ENCODE data around the gene DNASE1L1. TPM values are rescaled to one million over a fixed set of nuclear protein-coding genes. Genes with fewer than 3 reads are reported as not detected.

Gene DNASE1L1
- polyA plus RNA-seq, 5 donors = 9.3 to 12.4 (median 10.5) TPM

DNA sequence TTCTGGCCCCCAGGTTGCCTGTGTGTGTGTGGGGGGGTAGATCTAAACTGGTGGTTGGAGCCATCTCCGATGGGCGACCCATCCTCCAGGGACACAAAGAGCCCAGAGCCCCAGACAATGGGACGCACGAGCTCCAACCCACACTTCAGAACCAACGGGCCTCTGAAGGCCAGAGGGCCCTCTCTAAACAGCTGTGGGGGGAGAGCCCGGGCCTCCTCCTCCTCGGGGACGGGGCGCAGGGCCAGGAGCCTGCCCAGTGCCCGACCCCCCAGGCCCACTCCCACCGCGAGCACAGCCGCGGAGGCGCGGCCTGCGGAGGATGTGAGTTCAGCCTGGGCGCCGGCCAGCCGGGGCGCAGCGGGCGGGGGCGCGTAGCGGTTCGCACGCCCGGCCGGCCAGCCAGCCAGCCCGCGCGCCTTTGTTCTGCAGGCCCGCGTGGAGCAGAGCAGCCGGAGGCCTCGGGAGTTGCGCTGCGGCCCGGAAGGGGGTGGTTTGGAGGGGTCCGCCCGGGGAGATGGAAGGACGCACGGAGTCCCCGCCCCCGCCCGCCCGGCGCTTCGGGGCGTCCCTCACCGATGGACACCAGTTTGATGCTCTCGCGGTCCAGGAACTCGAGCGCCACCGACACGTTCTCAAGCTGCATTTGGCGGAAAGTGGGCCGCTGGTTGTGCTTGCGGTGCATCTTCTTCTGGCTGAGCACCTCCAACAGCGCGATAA is 38.6 kb downstream of the DNASE1L1 start:
- DNase-seq = no peak

DNA sequence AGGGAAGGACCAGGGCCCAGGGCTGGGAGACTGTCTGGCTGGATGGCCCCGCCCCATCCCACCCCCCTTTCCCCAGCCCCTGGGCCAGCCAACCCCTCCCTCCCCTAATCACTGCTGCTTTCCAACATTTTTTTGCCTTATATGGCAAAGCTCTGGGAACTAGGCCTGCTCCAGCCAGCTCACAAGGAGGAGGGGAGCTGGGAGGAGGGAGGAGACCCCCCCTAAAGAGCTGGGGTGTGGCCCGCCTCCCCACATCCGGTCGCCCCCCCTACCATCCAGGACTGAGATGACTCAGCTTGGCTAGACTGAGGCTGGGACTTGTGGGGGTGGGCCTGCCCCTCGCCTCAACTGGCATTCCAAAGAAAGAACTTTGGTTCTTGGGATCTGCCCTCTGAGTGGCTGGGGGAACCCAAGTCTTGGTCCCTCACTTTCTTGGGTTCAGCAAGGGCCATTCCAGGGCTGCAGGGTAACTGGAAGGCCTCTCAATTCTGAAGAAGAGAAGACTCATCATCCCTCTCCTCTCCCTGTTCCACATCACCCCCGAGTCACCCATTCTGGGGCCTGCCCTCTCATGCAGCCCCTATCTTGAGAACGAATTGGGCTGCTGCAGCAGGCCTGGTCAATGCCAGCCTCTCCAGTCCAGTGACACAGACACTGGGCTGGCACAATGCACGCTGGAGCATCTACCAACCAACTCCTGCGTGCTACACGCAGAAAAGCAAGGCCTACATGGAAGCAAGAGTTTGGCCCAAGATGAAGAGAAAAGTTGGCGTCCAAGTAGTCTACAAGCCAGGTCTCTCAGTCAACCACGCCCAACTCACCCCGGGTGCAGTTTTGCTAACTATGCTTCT is 39.4 kb downstream of the DNASE1L1 start:
- peak; percentile 88 to 91 for DNase-seq

DNA sequence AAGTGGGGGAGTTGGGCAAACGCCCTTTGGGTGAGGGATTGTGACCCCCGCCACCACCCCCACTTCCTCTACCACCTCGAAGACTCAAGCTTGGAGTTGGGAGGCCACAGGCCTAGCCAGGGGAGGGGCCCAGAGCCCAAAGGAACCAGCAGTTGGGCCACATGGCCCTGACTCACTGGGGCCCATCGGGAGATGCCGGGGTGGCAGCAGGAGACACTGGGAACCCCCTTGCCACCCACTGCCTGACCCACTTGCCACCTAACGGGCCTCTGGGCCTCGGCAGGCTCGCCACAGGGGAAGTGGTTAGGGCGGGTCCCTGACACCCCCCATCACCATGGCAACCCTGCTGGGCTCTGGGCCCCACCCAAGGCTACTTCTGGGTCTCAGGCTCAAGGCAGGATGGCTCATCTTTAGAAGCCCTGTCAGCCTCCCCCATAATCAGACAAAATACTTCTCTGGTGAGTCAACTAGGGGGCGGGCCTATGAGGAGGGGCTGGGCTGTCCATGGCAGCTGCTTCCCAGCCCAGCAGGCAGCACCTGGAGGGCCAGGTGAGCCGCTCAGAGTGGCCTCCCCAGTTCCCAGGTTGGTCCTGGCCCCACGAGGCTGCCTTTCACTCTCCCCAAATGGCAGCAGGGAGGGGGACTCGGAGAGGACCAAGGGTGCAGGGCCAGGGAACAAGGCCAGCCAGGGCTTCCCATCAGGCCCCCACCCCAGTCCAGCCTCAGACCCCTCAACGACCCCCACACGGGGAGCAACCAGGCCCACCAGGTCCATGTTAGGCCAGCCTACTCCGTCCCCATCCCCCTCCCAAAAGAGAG is 40.2 kb downstream of the DNASE1L1 start:
- DNase-seq = no peak

DNA sequence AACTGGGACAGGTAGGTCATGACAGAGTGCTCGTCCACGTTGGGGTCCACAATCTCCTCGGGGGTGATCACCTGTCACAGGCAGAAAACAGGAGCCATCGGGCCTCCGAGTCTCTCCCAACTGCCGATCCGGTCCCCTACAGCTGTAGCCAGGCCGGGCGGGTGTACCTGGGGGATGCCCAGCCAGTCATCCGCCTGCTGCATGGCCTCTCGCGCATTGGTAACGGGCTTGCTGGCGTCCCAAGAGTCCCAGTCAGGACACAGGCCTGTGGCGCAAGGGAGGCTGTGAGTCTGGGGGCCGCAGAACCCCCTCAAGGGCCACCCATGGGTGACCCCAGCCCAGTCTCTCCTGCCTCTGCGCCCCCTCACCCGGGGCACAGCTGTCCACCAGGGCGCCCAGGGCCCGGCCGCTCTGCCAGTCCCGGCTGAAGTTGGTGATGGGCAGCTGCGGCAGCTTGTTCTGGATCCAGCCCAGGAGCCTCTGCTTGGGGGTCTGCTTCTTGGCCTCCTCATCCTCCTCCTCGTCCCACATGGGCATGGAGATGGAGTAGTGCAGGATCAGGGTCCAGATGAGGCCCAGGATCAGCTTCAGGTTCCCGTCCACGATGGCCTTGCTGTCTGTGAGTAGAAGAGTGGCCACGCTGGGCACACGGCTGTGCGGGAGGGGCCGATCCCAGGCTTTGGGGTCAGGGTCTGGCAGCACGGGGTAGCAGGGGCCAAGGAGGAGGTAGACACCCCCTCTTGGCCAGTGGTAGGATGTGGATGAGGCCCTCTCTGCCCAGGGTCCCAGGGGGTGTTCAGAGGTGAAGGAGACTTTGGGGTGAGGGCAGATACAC is 41.4 kb downstream of the DNASE1L1 start:
- DNase-seq = no peak

DNA sequence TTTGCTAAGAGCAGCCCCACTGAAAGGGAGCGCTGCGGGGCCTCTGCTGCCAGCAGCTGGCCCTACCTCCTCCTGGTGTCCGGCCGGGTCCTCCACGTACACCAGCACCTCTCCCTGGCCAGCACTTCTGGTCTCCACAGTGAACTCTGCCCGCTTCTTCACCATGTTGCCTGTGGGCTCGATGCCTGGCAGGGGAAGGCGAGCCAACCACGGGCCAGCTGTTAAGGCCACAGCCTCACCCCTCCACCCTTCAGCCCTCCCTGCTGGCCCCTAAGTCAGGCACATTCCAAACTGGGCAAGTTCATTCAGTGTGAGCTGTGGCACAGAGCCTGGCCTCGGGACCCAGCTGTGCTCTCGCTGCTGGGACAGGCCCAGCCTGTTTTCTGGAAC is 42.4 kb downstream of the DNASE1L1 start:
- DNase-seq = no peak

DNA sequence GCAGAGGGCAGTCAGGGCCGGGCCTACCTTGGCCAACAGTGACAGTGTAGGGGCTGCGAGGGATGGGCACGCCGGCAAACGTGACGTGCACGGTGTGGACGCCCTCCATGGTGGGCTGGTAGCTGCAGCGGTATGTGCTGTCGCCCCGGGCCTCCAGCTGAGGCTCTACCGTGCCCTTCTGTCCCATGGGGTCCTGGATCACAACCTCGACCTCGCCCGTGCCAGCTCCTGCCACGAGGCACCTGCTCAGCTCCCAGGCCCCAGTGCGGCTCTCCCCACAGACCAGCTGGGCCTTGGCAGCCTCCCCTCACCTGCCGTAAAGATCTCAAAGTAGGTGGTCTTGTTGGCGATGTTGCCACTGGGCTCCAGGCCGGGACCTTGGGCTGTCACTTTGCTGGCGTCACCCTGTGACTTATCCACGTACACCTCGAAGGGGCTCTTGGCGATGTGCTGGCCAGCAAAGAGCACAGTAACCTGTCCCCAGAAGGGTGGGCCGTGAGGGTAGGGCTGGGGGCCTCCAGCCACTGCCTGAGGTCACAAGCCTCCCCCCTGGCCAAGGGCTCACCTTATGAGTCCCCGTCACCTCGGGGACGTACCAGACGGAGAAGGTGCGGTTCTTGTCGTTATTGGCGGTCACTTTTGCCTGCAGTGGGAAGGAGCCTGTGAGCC is 42.9 kb downstream of the DNASE1L1 start:
- no peak for DNase-seq

DNA sequence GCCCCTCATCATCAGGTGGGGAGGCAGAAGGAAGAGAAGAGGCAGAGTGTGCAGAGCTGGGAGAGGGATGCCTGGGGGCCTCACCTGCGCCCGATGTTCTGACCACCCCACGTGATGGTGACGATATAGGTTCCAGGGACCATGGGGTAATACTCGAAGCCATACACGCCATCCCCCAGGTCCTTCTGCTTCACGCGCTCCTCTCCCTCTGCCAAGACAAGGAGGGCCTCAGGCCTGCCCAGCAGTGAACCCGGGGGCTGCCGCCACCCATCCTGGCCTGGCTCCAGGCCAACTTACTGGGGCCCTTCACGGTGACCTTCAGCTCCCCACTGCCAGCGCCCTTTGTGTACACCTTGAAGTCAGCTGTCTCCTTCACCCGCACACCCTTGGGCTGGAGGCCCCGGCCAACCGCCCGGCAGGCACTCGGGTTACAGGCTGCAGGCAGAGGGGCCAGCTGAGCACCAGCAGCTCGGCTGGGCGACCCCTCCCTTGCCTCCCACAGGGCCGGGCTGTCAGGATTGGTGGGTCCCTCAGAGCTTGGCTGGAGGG is 43.9 kb downstream of the DNASE1L1 start:
- DNase-seq = no peak

DNA sequence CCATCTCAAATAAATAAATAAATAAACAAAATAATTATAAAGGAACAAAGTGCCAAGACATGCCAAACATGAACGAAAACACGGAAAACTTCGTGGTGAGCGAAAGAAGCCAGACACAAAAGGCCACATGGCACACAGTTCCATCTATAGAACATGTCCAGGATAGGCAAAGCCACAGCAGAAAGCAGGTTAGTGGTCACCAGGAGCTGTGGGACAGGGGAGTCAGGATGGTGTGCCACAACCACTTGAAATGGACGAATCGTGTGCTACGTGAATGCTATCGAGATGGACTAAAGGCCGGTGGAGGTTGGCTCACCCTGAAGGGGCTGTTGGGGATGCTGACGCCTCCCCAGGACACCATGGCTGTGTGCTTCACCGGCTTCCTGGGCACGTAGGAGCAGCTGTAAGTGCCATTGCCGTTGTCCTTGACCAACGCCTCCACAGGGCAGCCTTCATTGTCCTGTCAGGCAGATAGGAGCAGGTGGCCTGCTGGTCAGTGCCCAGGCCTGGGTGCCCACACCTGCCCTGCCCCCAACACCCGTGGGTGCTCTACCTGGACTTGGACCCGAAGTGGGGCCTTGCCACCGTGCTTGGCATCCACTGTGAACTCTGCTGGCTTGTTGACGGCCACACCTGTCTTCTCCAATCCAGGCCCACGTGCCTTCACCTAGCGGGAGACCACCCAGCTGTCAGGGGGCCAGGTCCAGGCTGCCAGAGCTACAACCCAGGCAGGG is 45.2 kb downstream of the DNASE1L1 start:
- DNase-seq = no peak

DNA sequence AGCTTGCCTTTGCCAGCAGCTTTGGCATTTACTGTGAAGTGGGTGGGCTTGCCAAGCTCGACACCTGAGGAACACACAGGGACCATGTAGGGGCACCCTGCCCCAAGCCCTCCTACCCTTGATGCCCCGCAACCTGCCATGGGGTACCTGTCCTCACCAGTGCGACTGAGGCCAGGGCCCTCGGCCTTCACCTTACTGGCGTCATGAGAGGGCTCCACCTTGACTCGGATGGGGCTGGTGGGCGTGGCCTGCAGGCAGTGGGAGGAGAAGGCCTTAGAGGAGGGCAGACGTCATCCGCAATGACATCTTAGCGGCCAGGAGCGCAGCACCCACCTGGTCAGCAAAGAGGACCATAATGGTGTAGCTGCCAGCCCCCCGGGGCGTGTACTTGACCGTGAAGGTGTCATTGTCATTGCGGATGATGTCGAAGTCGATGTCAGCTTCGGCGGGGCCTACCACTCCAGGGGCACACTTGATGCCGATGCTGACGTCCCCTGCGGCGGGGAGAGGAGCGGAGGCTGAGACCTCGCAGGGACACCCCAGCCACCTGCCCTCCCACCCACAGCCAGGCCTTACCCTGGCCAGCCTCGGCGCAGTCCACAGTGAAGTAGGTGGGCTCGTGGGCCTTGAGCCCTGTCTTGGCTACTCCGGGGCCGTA is 46.8 kb downstream of the DNASE1L1 start:
- no peak for DNase-seq

DNA sequence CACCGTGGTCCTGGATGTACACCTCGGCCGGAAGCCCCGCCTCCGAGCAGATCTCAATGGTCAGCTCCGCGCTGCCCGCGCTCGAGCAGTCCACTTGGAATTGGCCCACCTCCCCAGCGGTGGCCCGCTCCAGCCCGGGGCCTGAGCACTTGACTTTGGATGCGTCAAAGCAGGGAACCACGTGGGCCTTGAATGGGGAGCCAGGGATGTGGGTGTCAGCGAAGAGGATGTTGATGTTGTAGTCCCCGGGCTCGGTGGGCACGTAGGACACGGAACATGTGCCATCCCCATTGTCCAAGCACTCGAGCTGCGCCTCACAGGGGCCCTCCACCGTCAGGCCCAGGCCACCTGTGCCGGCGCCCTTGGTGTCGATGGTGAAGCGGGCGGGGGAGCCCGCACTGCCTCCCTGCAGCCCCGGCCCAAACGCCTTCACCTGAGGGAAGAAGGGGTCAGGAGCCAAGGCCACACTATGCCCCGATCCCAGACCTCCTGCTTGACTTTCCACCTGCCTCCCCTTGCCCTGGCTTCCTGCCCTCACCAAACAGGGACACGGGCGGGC is 48.8 kb downstream of the DNASE1L1 start:
- no peak for DNase-seq

DNA sequence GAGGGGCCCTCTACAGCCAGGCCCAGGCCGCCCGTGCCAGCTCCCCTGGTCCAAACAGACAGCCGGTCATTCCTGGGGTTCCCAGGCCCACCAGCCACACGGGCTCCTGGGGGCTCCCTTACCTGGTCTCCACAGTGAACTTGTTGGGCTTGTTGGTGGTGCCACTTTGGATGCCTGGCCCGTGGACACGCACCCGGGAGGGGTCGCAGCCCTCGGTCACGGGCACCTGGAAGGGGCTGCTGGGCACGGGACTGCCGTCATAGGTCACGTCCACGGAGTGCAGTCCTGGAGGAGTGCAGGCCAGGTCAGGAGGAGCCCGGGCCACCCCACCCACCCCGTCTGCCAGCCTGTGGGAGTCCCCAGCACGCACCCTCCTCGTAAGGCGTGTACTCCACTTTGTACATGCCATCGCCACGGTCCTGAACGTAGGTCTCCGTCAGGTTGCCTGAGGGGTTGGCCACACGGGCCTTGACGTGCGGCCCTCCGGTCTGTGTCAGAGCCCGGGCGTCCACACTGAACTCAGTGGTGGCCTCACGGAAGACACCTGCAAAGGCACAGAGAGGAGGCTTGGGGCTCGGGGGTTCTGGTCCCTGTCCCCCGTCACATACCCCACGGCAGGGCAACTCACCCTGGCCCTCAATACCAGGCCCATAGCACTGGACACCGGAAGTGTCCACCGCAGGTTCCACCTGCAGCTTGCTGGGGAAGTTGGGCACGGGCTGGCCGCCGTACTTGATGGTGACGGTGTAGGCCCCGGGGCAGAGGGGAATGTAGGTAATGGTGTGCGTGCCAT is 49.5 kb downstream of the DNASE1L1 start:
- DNase-seq = no peak

DNA sequence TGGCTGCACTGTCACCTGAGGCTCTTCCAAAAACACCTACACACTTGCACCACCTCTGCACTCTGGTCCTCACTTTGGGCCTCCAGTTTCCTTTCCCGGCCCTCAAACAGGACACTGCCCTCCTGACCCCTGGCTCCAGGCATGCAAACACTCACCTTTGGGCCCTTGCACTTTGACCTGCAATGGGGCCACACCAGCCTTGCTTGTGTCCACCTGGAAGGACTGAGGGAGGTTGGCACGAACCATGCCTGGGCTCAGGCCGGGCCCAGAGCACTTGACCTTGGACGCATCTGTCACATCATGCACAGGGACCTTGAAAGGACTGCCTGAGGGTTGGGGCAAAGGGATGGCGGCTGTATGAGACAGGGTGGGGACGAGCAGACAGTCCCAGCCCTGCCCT is 50.2 kb downstream of the DNASE1L1 start:
- DNase-seq = no peak

DNA sequence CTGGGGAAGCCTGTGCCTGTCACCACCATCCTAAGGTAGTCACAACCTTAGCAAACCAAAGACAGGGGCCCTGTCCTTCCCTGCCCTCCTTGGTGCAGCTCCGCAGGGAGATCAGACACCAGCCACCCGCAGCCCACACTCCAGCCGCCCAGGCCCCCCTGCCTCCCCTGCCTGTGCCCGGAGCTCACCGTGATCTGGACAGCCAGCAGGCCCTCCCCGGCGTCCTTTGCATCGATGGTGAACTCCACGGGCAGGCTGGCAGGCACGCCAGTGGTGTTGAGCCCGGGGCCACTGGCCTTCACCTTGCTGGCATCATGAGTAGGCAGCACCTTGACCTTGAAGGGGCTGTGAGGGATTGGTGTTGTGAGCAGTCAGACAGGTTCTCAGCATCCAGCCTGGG is 51.0 kb downstream of the DNASE1L1 start:
- no peak for DNase-seq

DNA sequence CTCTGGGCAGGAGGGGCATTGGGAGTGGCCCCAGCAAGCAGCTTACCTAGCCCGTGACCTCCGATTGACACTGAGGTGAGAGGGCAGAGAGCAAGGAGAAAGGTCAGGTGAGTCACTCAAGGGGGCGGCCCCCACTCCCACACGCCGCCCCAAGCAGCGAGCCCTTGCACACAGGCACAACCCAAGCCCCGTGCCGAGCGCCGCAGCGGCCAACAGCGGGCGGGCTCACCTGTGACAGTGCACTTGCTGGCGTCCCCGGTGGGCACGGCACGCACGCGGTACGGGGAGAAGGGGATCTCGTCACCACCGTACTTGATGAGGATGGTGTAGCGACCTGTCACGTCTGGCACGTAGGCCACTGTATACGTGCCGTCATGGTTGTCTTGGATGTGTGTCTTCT is 51.8 kb downstream of the DNASE1L1 start:
- no peak for DNase-seq

DNA sequence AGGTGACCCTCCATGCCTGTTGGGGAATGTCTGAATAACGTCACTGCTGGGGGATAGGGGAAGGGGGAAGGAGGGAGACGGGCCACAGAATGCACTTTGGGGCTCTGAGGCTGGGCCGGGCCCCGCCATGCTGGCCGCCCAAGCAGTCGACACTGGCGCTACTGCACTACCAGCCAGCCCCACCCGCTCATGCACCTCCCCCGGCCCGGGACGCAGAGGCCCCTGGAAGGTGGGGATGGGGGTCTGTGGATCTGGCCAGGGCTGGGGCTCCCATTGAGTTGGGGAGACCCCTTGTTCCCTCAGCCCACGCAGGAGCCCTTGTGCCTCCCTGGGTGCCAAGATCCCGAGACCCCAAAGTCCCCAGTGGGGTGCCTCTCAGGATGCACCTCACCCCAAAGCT is 52.5 kb downstream of the DNASE1L1 start:
- DNase-seq = no peak

DNA sequence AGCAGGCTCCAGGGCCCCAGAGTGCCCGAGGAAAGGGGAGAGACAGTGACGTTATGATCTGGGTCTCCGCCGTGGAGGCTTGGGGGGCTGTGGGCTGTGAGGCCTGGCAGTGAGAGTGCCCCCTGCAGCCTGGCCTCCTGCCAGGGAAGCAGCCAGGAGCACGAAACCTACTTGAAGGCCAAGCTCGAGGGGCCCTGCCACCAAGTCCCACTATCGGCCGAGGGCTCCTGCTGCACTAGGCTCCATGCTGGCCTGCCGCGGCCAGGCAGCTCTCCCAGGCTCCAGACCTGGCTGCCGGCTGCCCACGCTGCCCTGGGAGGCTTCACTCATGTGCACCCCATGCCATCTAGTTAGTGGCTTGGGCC is 53.3 kb downstream of the DNASE1L1 start:
- no peak for DNase-seq

DNA sequence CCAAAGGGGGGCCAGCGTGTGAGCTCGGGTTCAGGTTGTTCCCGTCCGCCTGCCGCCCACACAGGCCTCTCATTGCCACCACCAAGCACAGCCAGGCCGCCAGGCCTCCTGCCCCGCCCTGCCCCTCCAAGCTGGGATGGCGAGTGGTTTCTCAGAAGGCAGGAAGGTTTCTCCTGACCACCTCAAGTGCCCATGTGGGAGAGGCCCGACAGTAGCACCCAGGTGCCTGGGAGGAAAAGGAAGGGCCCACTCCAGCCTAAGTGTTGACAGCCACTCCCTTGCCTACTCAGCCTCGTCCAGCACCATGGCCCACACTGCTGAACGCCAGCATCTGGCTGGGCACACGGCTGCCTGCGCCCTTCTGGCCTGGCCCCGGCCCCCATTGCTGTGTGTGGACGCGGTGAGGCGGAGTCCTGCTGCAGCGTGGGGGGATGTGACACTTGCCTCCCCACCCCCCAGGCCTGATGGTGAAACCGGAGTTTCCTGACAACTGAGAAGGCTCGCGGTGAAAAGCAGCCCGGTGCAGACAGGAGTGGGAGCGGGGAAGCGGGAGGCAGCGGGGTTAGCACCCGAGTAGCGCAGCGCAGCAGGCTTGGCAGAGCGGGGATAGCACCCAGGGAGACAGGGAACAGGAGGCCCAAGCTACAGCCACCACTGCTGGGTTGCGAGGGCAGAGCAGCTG is 53.8 kb downstream of the DNASE1L1 start:
- no peak for DNase-seq

DNA sequence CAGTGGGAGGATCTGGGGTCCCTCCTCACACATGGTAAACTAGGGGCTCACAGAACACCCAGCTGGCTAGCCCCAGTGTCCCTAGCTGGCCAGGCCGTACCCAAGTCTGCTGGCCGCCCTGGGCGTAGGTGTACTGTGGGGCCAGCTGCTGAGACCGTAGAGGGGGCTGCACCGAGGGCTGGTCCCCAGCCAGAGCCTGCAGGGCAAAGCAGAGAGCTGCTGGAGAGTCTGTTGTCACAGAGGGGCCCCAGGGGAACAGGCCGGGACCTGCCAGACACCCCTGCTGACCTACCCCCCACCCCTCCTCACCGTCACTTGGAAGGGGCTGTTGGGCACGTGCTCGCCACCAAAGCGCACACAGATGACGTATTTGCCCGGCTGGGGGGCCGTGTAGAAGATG is 54.5 kb downstream of the DNASE1L1 start:
- DNase-seq = no peak
